ENCODE measurements around the gene DEAF1.

Gene DEAF1

DNA sequence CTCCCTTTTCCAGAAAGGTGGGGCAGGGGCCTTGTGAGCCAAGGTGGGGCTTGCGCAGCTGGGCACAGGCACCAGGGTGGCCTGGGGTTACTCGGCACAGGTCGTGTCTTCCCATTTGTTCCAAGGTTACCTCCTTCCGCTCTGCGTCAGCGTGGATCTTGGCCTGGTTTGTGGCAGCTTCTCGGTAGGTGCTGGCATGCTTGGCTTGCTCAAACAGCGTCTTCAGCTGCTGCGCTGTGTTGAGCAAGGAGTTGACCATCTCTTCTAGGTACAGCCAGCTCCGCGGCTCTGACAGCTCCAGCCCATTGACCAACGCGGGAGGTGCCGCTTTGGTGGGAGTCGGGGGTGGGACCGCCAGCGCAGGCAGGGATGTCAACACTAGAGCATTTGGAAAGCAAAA is 20.6 kb downstream of the DEAF1 start:
- Histone ChIP-seq H3K27ac (replicated peaks) (no peak overlapping the region), H3K27me3 (ENCODE audit: insufficient read depth, poor library complexity, severe bottlenecking) (no peaks in the 10 kb centered on the region), H3K4me3 (replicated peaks; ENCODE audit: insufficient read depth, low read length) (no peak overlapping the region)
- no peak for TF ChIP-seq POLR2AphosphoS5 (IDR thresholded peaks at IDR 0.05; ENCODE audit: low read depth)
- no peak for TF ChIP-seq SPI1 (IDR thresholded peaks at IDR 0.05; ENCODE audit: borderline replicate concordance, low read depth)
- TF ChIP-seq GABPA (IDR thresholded peaks at IDR 0.05; ENCODE audit: low read depth), result no peak
- TF ChIP-seq, protein P1, sequence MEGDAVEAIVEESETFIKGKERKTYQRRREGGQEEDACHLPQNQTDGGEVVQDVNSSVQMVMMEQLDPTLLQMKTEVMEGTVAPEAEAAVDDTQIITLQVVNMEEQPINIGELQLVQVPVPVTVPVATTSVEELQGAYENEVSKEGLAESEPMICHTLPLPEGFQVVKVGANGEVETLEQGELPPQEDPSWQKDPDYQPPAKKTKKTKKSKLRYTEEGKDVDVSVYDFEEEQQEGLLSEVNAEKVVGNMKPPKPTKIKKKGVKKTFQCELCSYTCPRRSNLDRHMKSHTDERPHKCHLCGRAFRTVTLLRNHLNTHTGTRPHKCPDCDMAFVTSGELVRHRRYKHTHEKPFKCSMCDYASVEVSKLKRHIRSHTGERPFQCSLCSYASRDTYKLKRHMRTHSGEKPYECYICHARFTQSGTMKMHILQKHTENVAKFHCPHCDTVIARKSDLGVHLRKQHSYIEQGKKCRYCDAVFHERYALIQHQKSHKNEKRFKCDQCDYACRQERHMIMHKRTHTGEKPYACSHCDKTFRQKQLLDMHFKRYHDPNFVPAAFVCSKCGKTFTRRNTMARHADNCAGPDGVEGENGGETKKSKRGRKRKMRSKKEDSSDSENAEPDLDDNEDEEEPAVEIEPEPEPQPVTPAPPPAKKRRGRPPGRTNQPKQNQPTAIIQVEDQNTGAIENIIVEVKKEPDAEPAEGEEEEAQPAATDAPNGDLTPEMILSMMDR (IDR thresholded peaks at IDR 0.05; ENCODE audit: insufficient read depth, low read length), result no peak
- no peak for TF ChIP-seq REST (IDR thresholded peaks at IDR 0.05; ENCODE audit: insufficient replicate concordance, low read depth)
- no peak for DNase-seq (ENCODE audit: low read depth in 1 of 2, low spot score in 1 of 2)

DNA sequence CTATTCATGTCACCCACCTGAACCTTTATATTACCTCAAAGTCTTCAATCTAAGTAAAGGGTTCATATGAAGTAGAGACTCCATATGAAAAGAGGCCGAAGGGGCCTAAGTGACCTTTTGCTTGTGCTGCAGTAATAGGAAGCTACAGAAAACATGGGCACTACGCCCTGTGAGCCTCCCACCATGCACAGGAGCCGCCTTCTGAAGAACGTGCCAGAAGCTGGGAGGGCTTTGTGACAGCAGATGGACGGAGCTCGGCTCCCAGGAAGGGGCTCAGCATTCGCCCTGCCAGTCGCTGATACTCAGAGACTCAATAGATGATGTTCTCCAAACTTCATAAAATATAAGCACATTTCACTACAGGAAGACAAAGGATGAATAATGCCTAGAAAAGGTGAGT is 21.2 kb downstream of the DEAF1 start:
- no peak overlapping the region for H3K27ac ChIP-seq (replicated peaks)
- no peak overlapping the region for H3K4me3 ChIP-seq (replicated peaks; ENCODE audit: insufficient read depth, low read length)
- no peak for TF ChIP-seq SPI1 (IDR thresholded peaks at IDR 0.05; ENCODE audit: borderline replicate concordance, low read depth)
- no peak for TF ChIP-seq POLR2AphosphoS5 (IDR thresholded peaks at IDR 0.05; ENCODE audit: low read depth)
- no peak for TF ChIP-seq REST (IDR thresholded peaks at IDR 0.05; ENCODE audit: insufficient replicate concordance, low read depth)
- TF ChIP-seq, protein P1 (IDR thresholded peaks at IDR 0.05; ENCODE audit: insufficient read depth, low read length), result no peak
- TF ChIP-seq GABPA (IDR thresholded peaks at IDR 0.05; ENCODE audit: low read depth), result no peak
- DNase-seq (ENCODE audit: low read depth in 1 of 2, low spot score in 1 of 2), result no peak
- H3K27me3 ChIP-seq (ENCODE audit: insufficient read depth, poor library complexity, severe bottlenecking), result no peaks in the 10 kb centered on the region

DNA sequence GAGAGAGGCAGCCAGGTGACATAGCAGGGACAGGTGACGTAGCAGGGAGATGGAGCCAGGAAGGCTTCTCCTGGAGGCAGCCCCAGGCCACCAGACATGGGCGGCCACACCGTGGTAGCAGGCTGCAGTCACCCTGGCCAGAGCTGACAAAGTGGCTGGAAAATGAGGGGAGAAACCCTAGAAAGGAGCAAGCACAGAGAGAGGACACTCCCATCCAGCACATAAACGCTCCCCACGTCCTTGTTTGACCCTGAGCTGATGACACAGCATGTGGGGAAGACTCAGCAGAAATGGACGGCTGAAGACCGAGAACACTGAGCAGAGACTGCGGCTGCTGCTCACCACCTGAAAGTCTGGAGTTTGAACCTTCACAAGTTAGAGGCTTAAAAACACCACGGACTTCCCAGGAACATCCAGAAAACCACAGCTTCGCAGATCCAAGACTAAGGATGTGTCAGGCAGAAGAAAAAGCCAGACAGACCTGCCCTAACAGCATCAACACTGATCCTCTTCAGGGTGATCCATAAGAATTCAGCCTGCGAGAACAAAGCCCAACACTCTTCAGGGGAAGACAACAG is 29.2 kb downstream of the DEAF1 start:
- Histone ChIP-seq H3K27ac (replicated peaks) (no peak overlapping the region), H3K27me3 (ENCODE audit: insufficient read depth, poor library complexity, severe bottlenecking) (no peaks in the 10 kb centered on the region), H3K4me3 (replicated peaks; ENCODE audit: insufficient read depth, low read length) (no peak overlapping the region)
- peak in 1 of 2 experiments; percentile 50 for DNase-seq (ENCODE audit: low read depth in 1 of 2, low spot score in 1 of 2)
- no peak for TF ChIP-seq GABPA (IDR thresholded peaks at IDR 0.05; ENCODE audit: low read depth)
- TF ChIP-seq, protein P1 (IDR thresholded peaks at IDR 0.05; ENCODE audit: insufficient read depth, low read length), result no peak
- TF ChIP-seq SPI1 (IDR thresholded peaks at IDR 0.05; ENCODE audit: borderline replicate concordance, low read depth), result no peak
- no peak for TF ChIP-seq POLR2AphosphoS5 (IDR thresholded peaks at IDR 0.05; ENCODE audit: low read depth)
- no peak for TF ChIP-seq REST (IDR thresholded peaks at IDR 0.05; ENCODE audit: insufficient replicate concordance, low read depth)
